C4-2B (cell line): Measurements from ENCODE around the gene PAQR4.

Experiments
- H3K27ac ChIP-seq: fragments of 450-650 bp; 2 replicates; pipeline ENCODE4 v1.5.1; 2017
- ZFX ChIP-seq: fragments of 450-650 bp; IDR thresholded peaks from 2 replicates; pipeline ENCODE4 v1.6.1; 2017
- TF ChIP-seq, protein P1 (sequence below): fragments of 450-650 bp; conservative IDR thresholded peaks from 2 replicates; pipeline ENCODE4 v1.5.1; 2017; ENCODE audit warnings: mild to moderate bottlenecking

PAQR4 gene

DNA sequence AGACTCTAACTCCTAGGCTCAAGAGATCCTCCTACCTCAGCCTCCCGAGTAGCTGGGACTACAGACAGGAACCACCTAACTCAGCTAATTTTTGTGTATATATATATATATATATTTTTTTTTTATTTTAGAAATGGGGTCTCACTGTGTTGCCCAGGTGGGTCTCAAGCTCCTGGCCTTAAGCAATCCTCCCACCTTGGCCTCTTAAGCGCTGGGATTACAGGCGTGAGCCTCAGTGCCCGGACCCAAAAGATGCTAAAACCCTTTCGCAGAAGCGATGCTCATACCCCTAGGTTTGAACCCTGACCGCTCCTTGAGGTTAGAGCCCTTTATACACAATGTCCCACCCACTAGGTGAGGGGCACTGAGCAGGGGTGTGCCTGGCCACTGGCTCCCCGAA is 41.4 kb downstream of the PAQR4 start:
- H3K27ac ChIP-seq, result no peak overlapping the region
- no peak for TF ChIP-seq ZFX
- TF ChIP-seq, protein P1, sequence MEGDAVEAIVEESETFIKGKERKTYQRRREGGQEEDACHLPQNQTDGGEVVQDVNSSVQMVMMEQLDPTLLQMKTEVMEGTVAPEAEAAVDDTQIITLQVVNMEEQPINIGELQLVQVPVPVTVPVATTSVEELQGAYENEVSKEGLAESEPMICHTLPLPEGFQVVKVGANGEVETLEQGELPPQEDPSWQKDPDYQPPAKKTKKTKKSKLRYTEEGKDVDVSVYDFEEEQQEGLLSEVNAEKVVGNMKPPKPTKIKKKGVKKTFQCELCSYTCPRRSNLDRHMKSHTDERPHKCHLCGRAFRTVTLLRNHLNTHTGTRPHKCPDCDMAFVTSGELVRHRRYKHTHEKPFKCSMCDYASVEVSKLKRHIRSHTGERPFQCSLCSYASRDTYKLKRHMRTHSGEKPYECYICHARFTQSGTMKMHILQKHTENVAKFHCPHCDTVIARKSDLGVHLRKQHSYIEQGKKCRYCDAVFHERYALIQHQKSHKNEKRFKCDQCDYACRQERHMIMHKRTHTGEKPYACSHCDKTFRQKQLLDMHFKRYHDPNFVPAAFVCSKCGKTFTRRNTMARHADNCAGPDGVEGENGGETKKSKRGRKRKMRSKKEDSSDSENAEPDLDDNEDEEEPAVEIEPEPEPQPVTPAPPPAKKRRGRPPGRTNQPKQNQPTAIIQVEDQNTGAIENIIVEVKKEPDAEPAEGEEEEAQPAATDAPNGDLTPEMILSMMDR, result no peak

DNA sequence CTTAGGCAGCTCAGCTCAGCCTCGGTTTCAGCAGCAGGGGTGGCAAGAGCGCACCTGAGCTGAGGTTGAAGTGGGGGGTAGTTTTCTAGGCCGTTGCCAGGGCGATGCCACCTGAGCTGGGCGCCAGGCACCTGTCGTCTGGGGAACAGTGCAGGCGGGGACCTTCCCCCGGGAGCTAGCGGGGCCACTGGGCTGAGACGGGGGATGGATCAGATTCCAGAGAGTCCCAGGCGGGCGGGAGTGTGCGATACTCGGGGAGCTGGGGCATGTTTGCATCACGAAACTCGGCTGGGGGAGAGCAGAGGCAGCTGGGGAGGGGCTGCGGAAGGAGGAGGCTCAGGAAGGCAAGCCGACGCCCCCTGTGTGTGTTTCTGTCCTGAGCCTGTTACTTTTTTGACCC is 43.1 kb downstream of the PAQR4 start:
- TF ChIP-seq, protein P1, result no peak
- no peak for TF ChIP-seq ZFX
- H3K27ac ChIP-seq, result no peak overlapping the region

DNA sequence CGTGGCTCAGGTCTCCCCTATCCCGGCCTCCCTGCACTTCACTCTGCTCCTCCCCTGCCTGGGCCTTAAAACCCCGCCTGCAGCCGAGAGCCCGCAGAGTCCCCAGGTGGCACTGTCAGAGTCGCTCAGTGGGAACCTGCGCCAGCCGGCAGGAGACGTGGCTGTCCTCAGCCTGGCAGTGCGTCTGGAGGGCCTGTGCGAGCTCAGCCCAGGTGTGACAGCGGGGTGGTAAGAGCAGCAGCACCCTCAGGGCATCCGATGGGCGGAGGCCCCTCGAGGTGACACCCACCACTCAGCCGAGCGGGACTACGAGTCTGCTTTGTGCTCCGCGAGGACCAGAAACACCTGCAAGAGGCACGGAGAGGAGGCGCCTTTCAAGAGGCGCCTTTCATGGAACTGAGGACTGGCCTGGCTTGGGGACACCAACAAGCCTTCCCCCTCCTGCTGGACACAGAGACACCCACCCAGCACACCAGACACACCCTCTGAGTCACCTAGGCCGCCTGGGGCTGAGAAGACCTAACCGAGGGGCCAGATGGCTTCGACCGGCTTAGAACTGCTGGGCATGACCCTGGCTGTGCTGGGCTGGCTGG is 43.8 kb downstream of the PAQR4 start, which contains the start of gene CLDN9:
TSS of gene CLDN9 (plus strand) at position 96 of the 593 bp plus-strand sequence. CDS start at position 536, 440 bp downstream.
- no peak within 1 kb of the TSS for H3K27ac ChIP-seq
- TF ChIP-seq, protein P1, result no peak
- TF ChIP-seq ZFX, result no peak

DNA sequence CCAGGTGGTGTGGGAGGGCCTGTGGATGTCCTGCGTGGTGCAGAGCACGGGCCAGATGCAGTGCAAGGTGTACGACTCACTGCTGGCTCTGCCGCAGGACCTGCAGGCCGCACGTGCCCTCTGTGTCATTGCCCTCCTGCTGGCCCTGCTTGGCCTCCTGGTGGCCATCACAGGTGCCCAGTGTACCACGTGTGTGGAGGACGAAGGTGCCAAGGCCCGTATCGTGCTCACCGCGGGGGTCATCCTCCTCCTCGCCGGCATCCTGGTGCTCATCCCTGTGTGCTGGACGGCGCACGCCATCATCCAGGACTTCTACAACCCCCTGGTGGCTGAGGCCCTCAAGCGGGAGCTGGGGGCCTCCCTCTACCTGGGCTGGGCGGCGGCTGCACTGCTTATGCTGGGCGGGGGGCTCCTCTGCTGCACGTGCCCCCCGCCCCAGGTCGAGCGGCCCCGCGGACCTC is 44.4 kb downstream of the PAQR4 start:
- TF ChIP-seq, protein P1, result no peak
- no peak for TF ChIP-seq ZFX

DNA sequence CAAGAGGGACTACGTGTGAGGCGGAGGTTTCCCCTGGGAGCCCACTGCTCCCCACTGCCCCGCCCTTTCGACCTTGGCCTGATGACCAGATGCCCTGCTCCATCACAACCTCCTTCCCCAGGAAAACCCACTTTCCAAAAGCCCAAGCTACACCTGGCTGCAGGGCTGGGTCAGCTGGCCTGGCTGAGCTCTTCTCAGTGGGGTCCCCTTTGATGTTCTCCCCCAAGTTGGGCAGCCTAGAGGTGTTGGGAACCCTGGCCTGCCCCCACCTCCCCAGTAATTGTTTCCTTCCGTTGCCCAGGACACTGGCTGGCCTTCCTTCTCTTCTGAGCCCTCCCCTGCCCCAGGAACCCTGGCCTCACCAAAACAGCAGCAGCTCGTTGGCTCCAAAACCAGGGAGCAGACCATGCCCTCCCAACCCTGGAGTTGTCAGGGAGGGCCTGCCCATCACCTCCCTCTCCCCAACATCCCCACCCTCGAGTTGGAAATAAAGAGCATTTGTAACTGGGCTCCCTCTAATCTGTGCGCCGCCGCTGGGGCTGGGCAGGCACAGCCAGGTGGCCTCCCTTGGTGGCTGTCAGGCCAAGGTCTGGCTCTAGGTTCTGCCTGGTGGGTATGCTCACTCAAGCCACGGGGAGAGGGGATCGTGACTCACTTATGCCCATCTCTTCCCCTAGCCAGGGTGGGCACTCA is 45.0 kb downstream of the PAQR4 start:
- no peak for TF ChIP-seq ZFX
- TF ChIP-seq, protein P1, result no peak
- H3K27ac ChIP-seq, result no peak overlapping the region

More for the DNA sequence above, 44.4 kb downstream of the PAQR4 start:
- H3K27ac ChIP-seq, result no peak overlapping the region

DNA sequence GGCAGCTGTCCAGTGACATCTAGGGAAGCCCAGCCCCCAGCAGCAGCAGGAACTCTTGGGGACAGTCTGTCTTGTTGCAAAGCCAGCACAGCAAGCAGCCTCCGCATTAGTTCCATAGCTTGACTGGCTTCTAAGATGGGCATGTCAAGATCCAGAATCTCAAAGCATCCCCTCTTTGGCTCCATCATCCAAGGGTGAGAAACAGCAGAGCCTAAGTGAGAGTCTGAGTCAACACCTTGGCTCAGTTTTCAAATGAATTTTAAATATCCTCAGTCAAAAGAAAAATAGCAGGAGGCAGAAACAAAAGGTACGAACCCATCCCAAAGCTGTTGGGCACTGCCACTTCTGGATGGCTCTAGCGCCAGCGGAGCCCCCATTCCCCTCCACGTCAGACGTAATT is 45.8 kb downstream of the PAQR4 start:
- TF ChIP-seq ZFX, result no peak
- TF ChIP-seq, protein P1, result no peak
- H3K27ac ChIP-seq, result no peak overlapping the region

DNA sequence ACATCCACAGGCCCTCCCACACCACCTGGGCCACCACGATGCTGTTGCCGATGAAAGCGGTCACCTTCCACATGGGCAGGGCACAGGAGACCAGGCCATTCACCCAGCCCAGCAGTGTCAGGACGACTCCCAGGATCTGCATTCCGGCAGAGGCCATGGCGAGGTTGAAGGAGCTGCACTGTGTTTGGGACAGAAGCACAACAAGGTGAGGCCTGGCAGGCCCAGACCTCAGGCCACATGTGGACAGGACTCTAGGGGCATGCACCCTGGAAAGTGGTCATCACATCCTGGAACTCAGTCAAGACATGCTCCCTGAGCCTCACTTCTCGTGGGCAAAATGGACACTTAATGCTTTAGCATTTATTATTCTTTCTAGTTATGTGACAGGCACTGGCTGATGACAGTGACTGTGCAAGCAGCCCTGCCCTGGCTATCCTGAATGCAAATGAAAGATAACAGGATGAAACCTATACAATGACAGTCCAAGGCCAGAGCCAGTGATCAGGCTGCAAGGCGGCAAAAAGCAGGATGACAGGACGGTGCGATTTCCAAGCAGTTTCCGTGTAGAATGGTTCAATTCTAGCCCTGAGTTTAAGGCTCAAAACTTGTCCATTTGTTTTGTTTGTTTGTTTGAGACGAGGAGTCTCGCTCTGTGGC is 46.8 kb downstream of the PAQR4 start:
- TF ChIP-seq, protein P1, result no peak
- TF ChIP-seq ZFX, result no peak
- no peak overlapping the region for H3K27ac ChIP-seq
